CD4-positive, alpha-beta T cell treated with Interleukin-6 at 100 ng/mL for 8 hours (primary cell): ENCODE results near the gene C6orf141.

Source experiments
- DNase-seq: peaks from one replicate; pipeline ENCODE4 v3.0.0-alpha.2; 2020; ENCODE audit warnings: mixed read lengths, low spot score

The C6orf141 gene

GRCh38 chr6:49539102-49539501, 11.4 kb upstream of the C6orf141 start:
- DNase-seq, result no peak

- DNase-seq, result no peak
Measured at GRCh38 chr6:49540614-49541013, 9.9 kb upstream of the C6orf141 start.

DNA sequence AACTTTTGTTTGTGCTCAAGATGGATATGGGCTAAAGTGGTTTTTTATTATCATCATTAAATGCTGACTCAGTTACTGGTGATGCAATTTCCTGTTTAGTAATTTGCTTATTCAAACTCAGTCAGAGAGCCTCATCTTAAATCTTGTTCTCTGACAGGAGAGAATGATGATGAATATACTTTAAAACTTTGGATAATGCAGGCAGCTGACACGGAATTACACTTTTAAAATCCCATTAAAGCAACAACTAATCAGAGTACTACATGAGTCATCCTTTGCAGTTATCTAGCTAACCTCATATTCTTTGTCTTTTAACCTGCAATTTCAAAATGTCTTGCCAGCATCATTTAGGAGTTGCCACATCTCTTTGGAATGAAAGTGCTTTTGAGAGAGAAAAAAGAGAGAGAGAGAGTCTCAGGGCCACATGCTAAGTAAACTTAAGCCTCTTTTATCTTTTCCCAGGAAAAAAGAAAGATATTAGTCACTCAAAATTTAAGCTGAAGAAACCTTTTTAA, 9.2 kb upstream of the C6orf141 start:
- no peak for DNase-seq

- no peak for DNase-seq
Measured at GRCh38 chr6:49541936-49542335, 8.5 kb upstream of the C6orf141 start.

- DNase-seq, result no peak
Measured at GRCh38 chr6:49543087-49543858, 7.2 kb upstream of the C6orf141 start.

GRCh38 chr6:49546331-49546730, 4.1 kb upstream of the C6orf141 start:
- no peak for DNase-seq

DNA sequence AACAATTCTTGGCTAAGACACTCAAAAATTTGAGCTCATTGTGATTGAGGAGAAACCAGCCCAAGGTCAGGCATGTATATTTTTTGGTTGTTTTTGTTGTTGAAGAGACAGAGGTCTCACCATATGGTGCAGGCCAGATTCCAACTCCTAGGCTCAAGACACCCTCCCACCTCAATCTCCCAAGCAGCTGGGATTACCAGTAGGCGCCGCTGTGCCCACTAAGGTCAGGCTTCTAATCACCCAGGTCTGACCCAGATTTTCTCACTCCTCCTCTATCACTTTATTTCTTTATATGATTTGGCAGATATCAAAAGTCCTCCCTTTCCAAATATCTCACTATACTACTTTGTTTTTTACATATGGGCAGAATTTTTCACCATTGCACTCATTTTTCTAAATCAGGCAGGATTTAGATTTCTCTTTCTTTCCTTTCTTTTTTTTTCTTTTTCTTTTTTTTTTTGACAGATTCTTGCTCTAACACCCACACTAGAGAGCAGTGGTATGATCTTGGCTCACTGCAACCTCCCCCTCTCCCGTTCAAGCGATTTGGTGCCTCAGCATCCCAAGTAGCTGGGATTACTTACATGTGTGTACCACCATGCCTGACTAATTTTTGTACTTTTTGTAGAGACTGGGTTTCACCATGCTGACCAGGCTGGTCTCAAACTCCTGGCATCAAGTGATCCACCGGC, 1.7 kb upstream of the C6orf141 start:
- DNase-seq, result no peak

DNA sequence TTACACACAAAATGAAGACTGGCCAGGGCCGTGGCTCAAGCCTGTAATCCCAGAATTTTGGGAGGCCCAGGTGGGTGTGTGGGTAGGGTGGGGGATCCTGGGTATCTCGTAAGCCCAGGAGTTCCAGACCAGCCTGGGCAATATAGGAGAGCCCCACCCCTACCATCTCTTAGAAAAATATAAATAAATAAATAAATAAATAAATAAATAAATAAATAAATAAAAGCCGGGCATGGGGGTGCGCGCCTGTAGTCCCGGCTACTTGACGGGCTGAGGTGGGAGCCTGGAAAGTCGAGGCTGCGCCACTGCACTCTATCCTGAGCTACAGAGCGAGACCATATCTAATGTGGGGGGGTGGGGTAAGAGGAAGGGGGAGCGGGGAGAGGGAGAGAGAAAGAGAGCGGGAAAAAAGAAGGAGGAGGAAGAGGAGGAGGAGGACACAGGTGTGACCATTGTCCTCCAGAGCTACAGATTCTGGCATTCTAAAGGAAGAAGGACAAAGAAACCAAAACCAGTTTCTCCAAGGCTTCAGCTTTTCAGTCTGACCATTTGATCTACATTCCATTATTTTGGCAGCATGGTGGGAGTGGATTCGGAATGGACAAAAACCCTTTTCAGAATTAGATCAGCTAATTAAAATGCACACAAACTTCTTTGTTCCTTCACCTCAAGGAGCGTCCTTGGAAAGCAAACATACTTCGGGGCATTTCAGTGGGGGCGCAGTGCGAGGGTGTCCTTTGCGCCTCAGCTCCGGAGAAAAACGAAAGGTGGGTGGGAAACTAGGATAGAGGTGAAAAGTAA, 577 bp upstream of the C6orf141 start:
- no peak for DNase-seq

- no peak for DNase-seq
Measured at GRCh38 chr6:49551078-49551865, 804 bp downstream of the C6orf141 start.

GRCh38 chr6:49551866-49552129, 1.3 kb downstream of the C6orf141 start:
- DNase-seq, result no peak

GRCh38 chr6:49552596-49552995, 2.1 kb downstream of the C6orf141 start:
- DNase-seq, result no peak

DNA sequence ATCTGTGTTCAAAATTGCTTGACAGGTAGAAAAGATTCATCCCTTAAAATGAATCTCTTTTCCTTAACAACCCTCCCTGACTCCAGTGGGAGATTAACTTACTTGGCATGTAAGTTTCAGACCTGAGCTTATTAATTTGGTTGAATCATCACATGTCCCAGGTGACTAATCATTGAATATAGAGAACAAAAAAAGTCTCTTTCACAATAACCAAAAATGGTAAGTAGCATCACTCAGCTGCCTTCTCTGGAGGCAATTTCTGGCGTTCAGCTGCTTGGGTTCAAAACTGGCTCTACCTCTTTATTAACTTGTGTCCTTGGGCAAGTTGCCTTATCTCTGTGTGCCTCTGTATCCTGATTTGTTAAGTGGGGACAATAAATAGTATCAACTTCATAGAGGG, 2.9 kb downstream of the C6orf141 start:
- no peak for DNase-seq

GRCh38 chr6:49555951-49556350, 5.5 kb downstream of the C6orf141 start:
- no peak for DNase-seq

DNA sequence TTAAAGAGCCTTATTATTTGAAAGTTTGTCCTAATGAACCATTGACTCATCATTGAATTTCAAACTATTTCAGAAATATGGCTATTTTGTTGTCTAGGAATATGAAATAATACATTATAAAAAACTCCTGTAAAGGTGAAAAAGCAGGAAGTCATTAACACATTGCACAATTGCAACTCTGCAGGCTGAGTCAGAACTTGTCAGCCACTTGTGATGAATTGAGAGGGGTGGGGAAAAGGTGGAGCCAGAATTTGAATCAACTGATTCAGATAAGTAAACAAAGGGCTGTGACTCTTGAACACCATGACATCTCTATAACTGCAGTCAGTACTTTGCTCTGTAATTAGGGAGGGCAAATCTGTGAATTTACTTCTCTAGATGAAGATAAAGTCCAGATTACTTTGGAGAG, 6.0 kb downstream of the C6orf141 start:
- no peak for DNase-seq

DNA sequence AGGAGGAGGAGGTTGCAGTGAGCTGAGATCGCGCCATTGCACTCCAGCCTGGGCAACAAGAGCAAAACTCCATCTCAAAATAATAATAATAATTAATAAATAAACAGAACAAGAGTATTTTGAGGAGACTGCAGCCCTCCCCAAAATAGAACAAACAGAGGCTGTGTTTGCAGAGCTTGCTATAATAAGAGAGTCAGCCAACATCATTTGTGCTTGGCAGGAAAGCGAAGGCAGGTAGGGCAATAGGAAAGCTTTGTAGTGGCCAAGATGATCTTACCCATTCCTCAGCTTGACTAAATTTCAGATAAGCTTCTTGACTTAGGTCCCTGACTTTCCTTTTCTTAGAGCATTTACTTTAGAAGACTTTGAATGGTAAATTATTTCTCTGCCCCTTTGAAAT, 6.7 kb downstream of the C6orf141 start:
- no peak for DNase-seq

DNA sequence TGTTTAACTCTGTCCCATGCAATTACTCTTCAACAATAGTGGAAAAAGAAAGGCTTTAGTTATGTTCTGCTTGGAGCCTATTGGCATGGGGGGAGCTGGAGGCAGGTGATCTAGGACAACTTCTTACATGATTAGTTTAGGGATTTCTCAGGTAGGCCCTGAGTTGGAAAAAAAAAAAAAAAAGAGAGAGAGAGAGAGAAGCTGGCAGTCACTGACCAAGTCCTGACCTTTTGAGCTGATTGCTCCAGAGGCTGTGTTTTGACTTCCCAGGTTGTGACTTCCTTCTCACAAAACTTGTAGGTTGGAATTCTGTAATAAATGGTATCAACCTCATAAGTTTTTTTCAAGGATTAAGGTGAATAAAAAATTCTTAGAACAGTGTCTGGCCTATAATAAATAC, 7.8 kb downstream of the C6orf141 start:
- DNase-seq, result no peak

DNA sequence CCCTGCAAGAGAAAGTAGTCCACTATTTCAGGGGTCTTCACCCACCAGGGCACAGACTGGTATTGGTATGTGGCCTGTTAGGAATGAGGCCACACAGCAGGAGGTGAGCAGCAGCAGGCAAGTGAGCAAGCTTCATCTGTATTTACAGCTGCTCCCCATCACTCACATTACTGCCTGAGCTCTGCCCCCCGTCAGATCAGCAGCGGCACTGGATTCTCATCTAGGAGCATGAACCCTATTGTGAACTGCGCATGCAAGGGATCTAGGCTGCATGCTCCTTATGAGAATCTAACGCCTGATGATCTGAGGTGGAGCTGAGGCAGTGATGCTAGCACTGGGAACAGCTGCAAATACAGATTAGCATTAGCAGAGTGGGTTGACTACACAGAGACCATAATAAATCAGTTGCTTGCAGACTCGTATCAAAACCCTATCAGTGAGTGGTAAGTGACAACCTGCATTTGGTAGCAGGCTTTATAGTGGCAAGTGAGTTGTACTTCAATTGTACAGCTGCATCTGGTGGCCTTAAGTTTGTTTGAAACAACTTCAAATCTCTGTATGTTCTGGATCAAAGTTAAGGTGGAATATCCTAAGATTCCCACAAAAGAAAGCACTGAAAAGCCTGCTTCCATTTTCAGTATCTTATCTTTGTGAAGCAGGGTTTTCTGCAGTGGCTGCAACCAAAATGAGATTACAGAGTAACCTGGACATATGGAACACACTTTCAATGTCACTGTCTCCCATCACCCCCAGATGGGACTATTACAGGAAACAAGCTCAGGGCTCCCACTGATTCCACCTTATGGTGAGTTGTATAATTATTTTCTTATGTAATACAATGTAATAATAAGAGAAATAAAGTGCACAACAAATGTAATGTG, 12.8 kb downstream of the C6orf141 start:
- DNase-seq, result no peak

DNA sequence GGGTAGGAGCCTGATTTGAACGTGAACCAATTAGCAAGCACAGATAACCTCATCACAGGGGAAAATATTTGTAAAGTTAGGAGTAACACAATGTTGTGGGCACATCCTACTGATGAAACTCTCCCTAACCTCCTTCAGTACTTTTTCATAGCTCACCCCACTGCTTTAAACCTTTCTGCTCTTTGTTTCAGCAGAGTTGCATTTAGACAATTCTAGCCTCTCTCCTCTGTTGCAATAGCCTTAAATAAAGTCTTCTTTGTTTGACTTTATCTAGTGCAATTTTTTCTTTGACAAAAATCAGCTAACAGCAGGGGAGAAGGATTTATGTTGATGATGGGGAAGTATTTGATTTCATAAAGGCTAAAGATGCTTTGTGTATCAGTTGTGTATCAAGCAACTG, 14.1 kb downstream of the C6orf141 start:
- DNase-seq, result no peak

- no peak for DNase-seq
Measured at GRCh38 chr6:49565261-49565660, 14.8 kb downstream of the C6orf141 start.

- DNase-seq, result no peak
Measured at GRCh38 chr6:49565855-49566254, 15.4 kb downstream of the C6orf141 start.

DNA sequence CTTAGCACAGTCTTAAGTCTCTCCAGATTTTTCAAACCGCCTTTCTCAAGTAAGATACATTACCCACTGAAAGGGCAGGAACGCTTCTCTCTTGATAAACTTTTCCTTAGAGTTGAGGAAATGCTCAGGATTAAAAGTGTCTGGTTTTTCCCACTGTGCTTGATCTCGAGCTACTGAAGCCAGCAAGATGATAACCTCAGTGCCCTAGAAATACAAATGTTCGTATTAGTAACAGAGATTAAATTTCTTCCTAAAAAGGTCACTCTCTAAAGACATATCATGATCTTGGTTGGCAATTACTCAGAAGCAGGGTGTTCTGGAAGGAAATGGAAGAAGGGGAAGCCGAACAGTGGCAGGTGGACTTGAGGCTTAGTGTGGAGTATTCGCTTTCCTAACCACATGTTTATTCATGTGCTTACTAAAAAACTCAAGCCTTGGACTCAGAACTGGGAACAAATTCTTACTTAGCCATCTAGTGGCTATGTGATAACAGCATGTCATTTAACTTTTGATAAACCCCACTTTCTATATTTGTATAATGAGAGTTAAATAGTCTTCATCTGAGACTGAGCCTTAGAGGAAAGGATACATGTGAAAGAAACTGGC, 20.1 kb downstream of the C6orf141 start:
- no peak for DNase-seq
